HCT116 (cell line): ENCODE measurements around the gene KANK2. TPM values are rescaled to one million over a fixed set of nuclear protein-coding genes. Genes with fewer than 3 reads are reported as not detected.
"Not testable (repeated sequence)": the region's sequence is repeated elsewhere in the genome, so short reads cannot be mapped to it uniquely, and the experiment has no call there.

Experiments
- ATAC-seq: fragments of 200-7000 bp; cut with Tn5 transposase; 2 replicates; pipeline ENCODE4 v1.9.1; 2020; ENCODE audit warnings: mild to moderate bottlenecking, moderate library complexity
- BruUV-seq: library from RNA; stranded (reverse); fragments of 400-500 nt; replicated peaks from 2 replicates; lab custom pipeline; 2021; lab: Mats Ljungman, UMichigan
- CTCF ChIA-PET: fragments of 300-600 bp; sonication (Branson Sonifier 250); formaldehyde crosslinking; loops from one replicate; lab custom pipeline; 2021; ENCODE audit warnings: antibody characterized with exemption; lab: Charles Lee
- POLR2A ChIA-PET: fragments of 300-600, 350-600 bp; sonication (Branson Sonifier 250); formaldehyde crosslinking; loops from one replicate; lab custom pipeline; 2021; ENCODE audit warnings: antibody characterized with exemption; lab: Charles Lee
- RAD21 ChIA-PET, 2 experiments: fragments of 300-600 bp; sonication (Branson Sonifier 250); formaldehyde crosslinking; loops; one replicate each; lab custom pipeline; 2023; ENCODE audit warnings: low total read pairs in 2 of 2; ENCODE audit not compliant: uncharacterized antibody in 2 of 2, unreplicated experiment in 2 of 2, low non-redundant PET in 1 of 2; lab: Charles Lee
- DNase-seq: peaks from one replicate; pipeline ENCODE4 v3.0.0-alpha.2; 2010; ENCODE audit warnings: low read depth, low spot score
- H2AFZ ChIP-seq: fragments of 200-600 bp; shearing (Covaris generic), sonication (generic); 2 replicates; pipeline ENCODE4 v1.6.1; 2017; ENCODE audit warnings: low read depth, mixed run types, mixed read lengths, antibody characterized with exemption, low read length; ENCODE audit not compliant: poor library complexity, severe bottlenecking
- H3K27ac ChIP-seq: 2 replicates; pipeline ENCODE4 v1.5.1; 2012; ENCODE audit warnings: low read depth, low read length
- H3K27me3 ChIP-seq: fragments of 200-600 bp; sonication (generic); 2 replicates; pipeline ENCODE4 v1.6.1; 2016; ENCODE audit warnings: mixed run types, low read length, mixed read lengths; ENCODE audit not compliant: insufficient read depth
- H3K36me3 ChIP-seq, 2 experiments: fragments of 200-500 bp in 1 of 2; fragments of 200-600 bp in 1 of 2; sonication (Bioruptor generic) in 1 of 2; sonication (generic) in 1 of 2; 2 replicates each; pipeline versions ENCODE4 v1.5.1 to v1.6.1; 2014 to 2016; ENCODE audit warnings: low read length in 2 of 2, inconsistent platforms in 1 of 2, mixed read lengths in 1 of 2, mixed run types in 1 of 2; ENCODE audit not compliant: insufficient read depth in 2 of 2, control insufficient read depth in 1 of 2
- H3K4me1 ChIP-seq, 2 experiments: fragments of 200-600 bp in 1 of 2; sonication (generic) in 1 of 2; 2 replicates each; pipeline versions ENCODE4 v1.5.1 to v1.6.1; 2012 to 2017; ENCODE audit warnings: low read length in 2 of 2, inconsistent platforms in 1 of 2, mild to moderate bottlenecking in 1 of 2, mixed read lengths in 1 of 2, mixed run types in 1 of 2, moderate library complexity in 1 of 2; ENCODE audit not compliant: insufficient read depth in 2 of 2, control insufficient read depth in 1 of 2
- H3K4me2 ChIP-seq: fragments of 200-600 bp; sonication (generic); 2 replicates; pipeline ENCODE4 v1.6.1; 2017; ENCODE audit warnings: mixed run types, low read length, mixed read lengths
- H3K4me3 ChIP-seq, 2 experiments: fragments of 200-600 bp in 1 of 2; sonication (generic) in 1 of 2; replicated peaks in 1 of 2; 2 replicates each; pipeline ENCODE4 v1.5.1; 2011 to 2016; ENCODE audit warnings: low read length in 2 of 2, control low read depth in 1 of 2, low read depth in 1 of 2, mild to moderate bottlenecking in 1 of 2, mixed read lengths in 1 of 2, mixed run types in 1 of 2
- H3K79me2 ChIP-seq: fragments of 200-600 bp; sonication (generic); 2 replicates; pipeline ENCODE4 v1.6.1; 2017; ENCODE audit warnings: mild to moderate bottlenecking, mixed run types, low read length, moderate library complexity, mixed read lengths; ENCODE audit not compliant: insufficient read depth
- H3K9ac ChIP-seq: fragments of 200-600 bp; sonication (generic); 2 replicates; pipeline ENCODE4 v1.6.1; 2016; ENCODE audit warnings: low read length, mixed read lengths
- H3K9me2 ChIP-seq: fragments of 200-600 bp; sonication (generic), shearing (Covaris generic); 2 replicates; pipeline ENCODE4 v1.6.1; 2017; ENCODE audit warnings: mixed run types, mild to moderate bottlenecking, moderate library complexity; ENCODE audit not compliant: insufficient read depth
- H3K9me3 ChIP-seq, 2 experiments: fragments of 200-500 bp in 1 of 2; fragments of 200-600 bp in 1 of 2; sonication (Bioruptor generic) in 1 of 2; sonication (generic) in 1 of 2; 2 replicates each; pipeline ENCODE4 v1.6.1; 2014 to 2017; ENCODE audit warnings: low read length in 2 of 2, mixed read lengths in 2 of 2, inconsistent platforms in 1 of 2, low read depth in 1 of 2, mild to moderate bottlenecking in 1 of 2, mixed run types in 1 of 2, moderate library complexity in 1 of 2; ENCODE audit not compliant: control insufficient read depth in 1 of 2, insufficient read depth in 1 of 2
- H4K20me1 ChIP-seq: fragments of 200-600 bp; sonication (generic), shearing (Covaris generic); 2 replicates; pipeline ENCODE4 v1.6.1; 2017; ENCODE audit warnings: mixed run types, mild to moderate bottlenecking, moderate library complexity; ENCODE audit not compliant: insufficient read depth
- CEBPB ChIP-seq: IDR thresholded peaks from 2 replicates; pipeline ENCODE4 v1.6.1; 2012; ENCODE audit warnings: low read depth
- CTCF ChIP-seq, 3 experiments: fragments of 200-600 bp in 1 of 3; sonication (generic) in 1 of 3; IDR thresholded peaks in 2 of 3; conservative IDR thresholded peaks in 1 of 3; 2 replicates each; pipeline ENCODE4 v1.5.1; 2012 to 2017; ENCODE audit warnings: low read depth in 2 of 3, low read length in 2 of 3, antibody characterized with exemption in 1 of 3, borderline replicate concordance in 1 of 3, control low read depth in 1 of 3, mild to moderate bottlenecking in 1 of 3, mixed read lengths in 1 of 3, mixed run types in 1 of 3, moderate library complexity in 1 of 3; ENCODE audit not compliant: insufficient read depth in 1 of 3
- EZH2phosphoT487 ChIP-seq: fragments of 200-600 bp; IDR thresholded peaks from 2 replicates; pipeline ENCODE4 v1.6.1; 2018; ENCODE audit warnings: antibody characterized with exemption, borderline replicate concordance
- POLR2A ChIP-seq: IDR thresholded peaks from 2 replicates; pipeline ENCODE4 v1.7.0; 2011; ENCODE audit warnings: borderline replicate concordance; ENCODE audit not compliant: insufficient read depth, insufficient read length; ENCODE audit errors: extremely low read depth
- POLR2AphosphoS5 ChIP-seq: IDR thresholded peaks from 2 replicates; pipeline ENCODE4 v1.6.1; 2011; ENCODE audit warnings: mild to moderate bottlenecking, low read depth, low read length, moderate library complexity
- ZBTB33 ChIP-seq: IDR thresholded peaks from 2 replicates; pipeline ENCODE4 v1.6.1; 2011; ENCODE audit warnings: mild to moderate bottlenecking, low read length, moderate library complexity; ENCODE audit not compliant: insufficient replicate concordance; ENCODE audit errors: extremely low read depth
- ZFX ChIP-seq: fragments of 450-650 bp; IDR thresholded peaks from 2 replicates; pipeline ENCODE4 v1.6.1; 2017
- intact Hi-C: fragments of 100-400 bp; cut with micrococcal nuclease; formaldehyde crosslinking; loops from 2 replicates; pipeline ENCODE4 v1.10.0; 2022
- total RNA-seq: library from RNA; stranded (reverse); gene quantifications from one replicate; pipeline ENCODE4 v1.2.1, GENCODE V29; 2021; ENCODE audit not compliant: unreplicated experiment

KANK2 gene
- total RNA-seq, 1 experiment from 2014 or later, result 43.6 TPM

DNA sequence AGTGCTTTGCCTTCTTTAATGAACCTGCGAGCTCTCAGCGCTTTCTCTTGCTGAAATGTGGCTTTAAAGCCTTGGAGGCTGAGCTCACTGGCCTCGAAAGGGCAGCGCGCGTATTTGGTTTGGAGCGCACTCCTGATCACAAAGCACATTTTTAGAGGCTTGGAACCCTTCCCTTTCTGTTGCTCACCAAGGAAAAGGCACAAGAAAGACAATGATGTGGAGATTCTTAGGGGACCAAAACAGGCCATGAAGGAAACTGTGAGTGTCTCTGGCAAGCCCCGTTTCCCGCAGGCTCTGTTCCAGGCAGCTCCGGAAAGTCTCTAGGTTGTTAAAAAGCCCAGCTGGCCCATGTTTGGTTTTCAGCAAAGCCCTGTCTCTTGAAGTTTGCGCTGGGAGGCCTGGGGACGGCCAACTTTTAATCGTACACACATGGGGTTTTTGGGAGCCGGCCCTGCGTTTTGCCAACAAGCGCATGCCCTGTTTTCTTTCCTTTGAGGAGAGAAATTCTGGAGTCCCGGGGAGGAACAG lies 32.4 kb downstream of the KANK2 start (continued):
- TF ChIP-seq ZBTB33 (no peak), EZH2phosphoT487 (no peak), CEBPB (no peak), CTCF (IDR thresholded peaks at IDR 0.05 in 2 of 3, conservative IDR thresholded peaks at IDR 0.05 in 1 of 3; ENCODE audit: borderline replicate concordance in 1 of 3, insufficient read depth in 1 of 3, low read depth in 2 of 3, low read length in 2 of 3) (no peak)

- BruUV-seq, result TSS peak; percentile 71
- ChIA-PET CTCF (no interaction called here), POLR2A (no interaction called here), RAD21 (no interaction called here)
- Histone ChIP-seq H2AFZ (no peak overlapping the region), H3K36me3 (peaks cover 0 to 3% of the 10 kb centered on the region in 2 experiments; a peak in 1 of 4 replicates), H3K4me2 (no peak overlapping the region), H3K4me1 (peaks cover 0 to 16% of the 10 kb centered on the region in 2 experiments; a peak in 2 of 4 replicates), H3K9ac (no peak overlapping the region), H3K9me2 (no peaks in the 10 kb centered on the region), H3K27ac (no peak overlapping the region), H3K4me3 (no peak overlapping the region), H4K20me1 (no peaks in the 10 kb centered on the region), H3K79me2 (no peaks in the 10 kb centered on the region), H3K27me3 (no peaks in the 10 kb centered on the region), H3K9me3 (no peaks in the 10 kb centered on the region)
- no peak for DNase-seq
- intact Hi-C loops, result no loop called here
- no peak for TF ChIP-seq POLR2AphosphoS5
- no peak for TF ChIP-seq POLR2A
- TF ChIP-seq ZFX, result no peak
- no peak for ATAC-seq
Measured at GRCh38 chr19:11164296-11164695, 33.0 kb downstream of the KANK2 start.

GRCh38 chr19:11160440-11160768 lies 36.9 kb downstream of the KANK2 start:
- H3K27ac ChIP-seq, DNase-seq, H4K20me1 ChIP-seq, H3K4me2 ChIP-seq, CTCF ChIA-PET, H3K79me2 ChIP-seq, intact Hi-C loops, POLR2A ChIA-PET, H2AFZ ChIP-seq, ATAC-seq, H3K27me3 ChIP-seq, H3K9me3 ChIP-seq, H3K4me3 ChIP-seq, H3K36me3 ChIP-seq, H3K9ac ChIP-seq, BruUV-seq, RAD21 ChIA-PET, H3K9me2 ChIP-seq: not testable (repeated sequence)
- H3K4me1 ChIP-seq, result peaks cover 19 to 25% of the 10 kb centered on the region in 2 experiments
